ENCODE data around the gene REXO5. TPM values are rescaled to one million over a fixed set of nuclear protein-coding genes. Genes with fewer than 3 reads are reported as not detected.

The REXO5 gene
- total and polyA plus RNA-seq, 10 of the 15 experiments (the other 5 are each of a cell fraction or from before 2014, with no cell fraction given), result 3.8 to 15.5 (median 10.1) TPM

GRCh38 chr16:20883554-20884239, 77.4 kb downstream of the REXO5 start:
- no peak for ATAC-seq
- in situ Hi-C loops (cut with MboI), result no loop called here
- 92% methylated on average over 5 of the region's 5 CpGs for WGBS (ENCODE audit: insufficient coverage, insufficient replicate concordance, low lambda C conversion rate, missing lambda C conversion rate)
- no peaks in the 10 kb centered on the region; the same call in none of the 2 replicates for H3K79me2 ChIP-seq (ENCODE audit: control insufficient read depth, insufficient read depth, low read length)
- DNase-seq (ENCODE audit: low read depth, low spot score), result no peak
- H3K27ac ChIP-seq (ENCODE audit: control insufficient read depth, insufficient read depth), result no peak overlapping the region
- H3K9ac ChIP-seq (ENCODE audit: control insufficient read depth, insufficient read depth, low read length), result no peak overlapping the region
- no peaks in the 10 kb centered on the region for H3K27me3 ChIP-seq (replicated peaks in 1 of 2; ENCODE audit: control insufficient read depth in 2 of 2, insufficient read depth in 2 of 2, low read length in 1 of 2)
- peaks cover 12% of the 10 kb centered on the region for H3K4me1 ChIP-seq (ENCODE audit: control insufficient read depth, insufficient read depth, low read length)
- no peaks in the 10 kb centered on the region for H4K20me1 ChIP-seq (ENCODE audit: control insufficient read depth, insufficient read depth)
- no peaks in the 10 kb centered on the region for H3K9me3 ChIP-seq (replicated peaks; ENCODE audit: control insufficient read depth, insufficient read depth, low read length)
- POLR2A ChIA-PET, result interaction anchor here (0.5 to 0.7 kb wide), 2 partner anchors 14 to 55 kb away, joined by 3 read pairs; no protein-coding TSS in a partner anchor
- BruUV-seq (replicated peaks), result no TSS peak
- SMC1A ChIA-PET (ENCODE audit: uncharacterized antibody, unreplicated experiment), result interaction anchor here (0.9 to 1.5 kb wide), 6 partner anchors 8 to 30 kb away, joined by 3 to 4 read pairs (median 3); no protein-coding TSS in a partner anchor
- no peak overlapping the region for H3K4me2 ChIP-seq (ENCODE audit: control insufficient read depth, insufficient read depth)
- TF ChIP-seq SMAD1 (IDR thresholded peaks at IDR 0.05; ENCODE audit: low read depth, partially characterized antibody) (no peak), STAT1 (conservative IDR thresholded peaks at IDR 0.05) (no peak), HDGF (IDR thresholded peaks at IDR 0.05) (no peak), RAD21 (IDR thresholded peaks at IDR 0.05; ENCODE audit: insufficient read depth, low read depth, low read length) (no peak), SMC3 (IDR thresholded peaks at IDR 0.05; ENCODE audit: borderline replicate concordance, low read length) (no peak), TAF1 (IDR thresholded peaks at IDR 0.05; ENCODE audit: borderline replicate concordance, low read depth, low read length) (no peak), SIX5 (IDR thresholded peaks at IDR 0.05; ENCODE audit: low read depth, low read length, severe bottlenecking) (no peak), YBX1 (IDR thresholded peaks at IDR 0.05) (no peak), NKRF (conservative IDR thresholded peaks at IDR 0.05) (no peak), BMI1 (IDR thresholded peaks at IDR 0.05; ENCODE audit: borderline replicate concordance) (no peak), NR2F1 (conservative IDR thresholded peaks at IDR 0.05) (no peak)
- H2AFZ ChIP-seq (ENCODE audit: control insufficient read depth, low read depth, low read length), result no peak overlapping the region
- RAD21 ChIA-PET (ENCODE audit: unreplicated experiment), result no interaction called here
- intact Hi-C loops (cut with micrococcal nuclease; ENCODE audit: unreplicated experiment), result no loop called here
- CTCF ChIA-PET, result interaction anchor here (1.8 kb wide), 1 partner anchor 9 kb away, joined by 5 read pairs; no protein-coding TSS in a partner anchor
- no peak for FAIRE-seq
- no peak overlapping the region for H3K4me3 ChIP-seq
- H3K36me3 ChIP-seq (ENCODE audit: control insufficient read depth in 2 of 2, insufficient read depth in 2 of 2, low read length in 1 of 2), result no peaks in the 10 kb centered on the region
